H1 (cell line): ENCODE results near the gene GMEB1. TPM values are rescaled to one million over a fixed set of nuclear protein-coding genes. Genes with fewer than 3 reads are reported as not detected.

Experiments
- BCL11A ChIP-seq, 2 experiments: IDR thresholded peaks; one replicate each; pipeline ENCODE4 v1.6.1; 2011; ENCODE audit warnings: low read depth in 2 of 2, low read length in 2 of 2, mild to moderate bottlenecking in 2 of 2
- CHD1 ChIP-seq: IDR thresholded peaks from 2 replicates; pipeline ENCODE4 v1.6.1; 2012; ENCODE audit warnings: low read depth, low read length, improper control_type of control experiment
- GABPA ChIP-seq: IDR thresholded peaks from 2 replicates; pipeline ENCODE4 v1.6.1; 2011; ENCODE audit warnings: mild to moderate bottlenecking, low read length, moderate library complexity, borderline replicate concordance; ENCODE audit not compliant: insufficient read depth
- KDM5A ChIP-seq: fragments of 200-600 bp; IDR thresholded peaks from 2 replicates; pipeline ENCODE4 v1.7.1; 2012; ENCODE audit warnings: mild to moderate bottlenecking, low read length, inconsistent platforms, mixed read lengths
- MAFK ChIP-seq: IDR thresholded peaks from 2 replicates; pipeline ENCODE4 v1.6.1; 2012; ENCODE audit warnings: low read depth, mild to moderate bottlenecking, improper control_type of control experiment, low read length
- NRF1 ChIP-seq: IDR thresholded peaks from 2 replicates; pipeline ENCODE4 v1.6.1; 2011; ENCODE audit warnings: mild to moderate bottlenecking, low read depth, low read length, improper control_type of control experiment
- POLR2A ChIP-seq, 2 experiments: IDR thresholded peaks; 1 replicate in 1 of 2; 2 replicates in 1 of 2; pipeline ENCODE4 v1.6.1; 2011; ENCODE audit warnings: low read depth in 2 of 2, low read length in 2 of 2, mild to moderate bottlenecking in 2 of 2; ENCODE audit errors: control extremely low read depth in 1 of 2
- RBBP5 ChIP-seq: IDR thresholded peaks from 2 replicates; pipeline ENCODE4 v1.7.1; 2012; ENCODE audit warnings: low read depth, mild to moderate bottlenecking, inconsistent platforms, low read length, moderate library complexity, borderline replicate concordance
- RNF2 ChIP-seq: fragments of 200-900, 300-1000 bp; sonication (generic); IDR thresholded peaks from 2 replicates; pipeline ENCODE4 v1.7.1; 2016; ENCODE audit warnings: borderline replicate concordance, low read depth, mild to moderate bottlenecking, antibody characterized with exemption, low read length; ENCODE audit not compliant: poor library complexity, severe bottlenecking; ENCODE audit errors: missing control alignments
- SP1 ChIP-seq: IDR thresholded peaks from 2 replicates; pipeline ENCODE4 v1.6.1; 2011; ENCODE audit warnings: low read depth, low read length
- SUZ12 ChIP-seq: fragments of 200-600 bp; sonication (generic); IDR thresholded peaks from 2 replicates; pipeline ENCODE4 v1.6.1; 2012; ENCODE audit warnings: mild to moderate bottlenecking, inconsistent platforms, low read length, moderate library complexity, mixed read lengths
- TAF1 ChIP-seq: IDR thresholded peaks from 2 replicates; pipeline ENCODE4 v1.6.1; 2011; ENCODE audit warnings: mild to moderate bottlenecking, low read depth, low read length
- TEAD4 ChIP-seq: IDR thresholded peaks from 2 replicates; pipeline ENCODE4 v1.6.1; 2012; ENCODE audit warnings: low read depth, low read length, inconsistent platforms, mixed read lengths
- polyA plus RNA-seq, 7 experiments: library from polyadenylated mRNA; depleted of rRNA in 3 of 7; stranded (reverse) in 5 of 7; unstranded in 2 of 7; fragments of >200 nt in 5 of 7; fragments of 200-250 nt in 2 of 7; gene quantifications; 1 replicate in 5 of 7; 2 replicates in 1 of 7; 4 replicates in 1 of 7; pipeline versions ENCODE4 v1.2.1 to v1.2.3, GENCODE V29; 2011 to 2013; ENCODE audit warnings: missing spikeins in 2 of 7, mixed read lengths in 2 of 7
- total RNA-seq: library from RNA; stranded (reverse); fragmentation: NEBNext Ultra II Directional; extraction: Animal tissue kit (Norgen Biotek cat#: 25700); gene quantifications from 2 replicates; pipeline ENCODE4 v1.2.1, GENCODE V29; 2021
- TF ChIP-seq, protein P1 (sequence below): IDR thresholded peaks from 2 replicates; pipeline ENCODE4 v1.6.1; 2011; ENCODE audit warnings: low read length, improper control_type of control experiment

GMEB1 gene
- total and polyA plus RNA-seq, 2 of the 8 experiments (the other 6 are each of a cell fraction or from before 2014, with no cell fraction given), result 13.3 to 26.2 TPM

DNA sequence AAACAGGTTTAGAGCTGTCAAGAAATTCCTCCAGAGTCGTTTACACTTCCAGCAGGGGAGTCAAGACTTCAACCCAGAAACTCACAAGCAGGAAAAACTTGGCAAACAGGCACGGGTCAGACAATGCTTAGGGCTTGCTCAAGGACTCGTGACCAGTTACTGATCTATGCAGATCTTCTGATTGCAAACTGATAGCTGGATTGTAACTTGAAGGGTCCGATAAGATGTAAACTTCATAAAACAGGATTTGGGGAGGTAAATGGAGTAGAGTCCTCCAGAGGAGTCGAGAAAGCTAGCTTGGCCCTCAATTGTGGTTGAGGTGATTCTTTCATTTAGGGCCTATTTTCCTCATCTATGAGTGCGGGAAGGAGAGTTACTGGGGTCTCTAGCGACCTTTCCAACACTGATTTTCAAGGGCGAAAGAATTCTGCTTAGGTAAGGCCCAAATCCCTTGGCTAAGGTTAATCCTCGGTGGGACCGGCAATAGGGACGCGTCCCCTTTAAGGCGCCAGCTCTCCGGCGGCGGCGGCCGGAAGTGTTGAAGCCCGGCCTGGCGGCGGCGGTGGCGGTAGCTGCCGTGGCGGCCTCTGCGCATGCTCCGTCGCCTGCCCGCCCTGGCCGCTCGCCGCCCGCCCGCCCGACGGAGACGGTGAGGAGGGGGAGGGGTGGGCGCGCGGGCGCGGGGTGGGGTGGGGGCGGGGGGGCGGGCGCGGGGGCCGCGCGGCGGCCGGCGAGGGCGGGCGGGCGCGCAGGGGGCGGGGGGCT is at the start of gene GMEB1 (continued):
- no peak for TF ChIP-seq RNF2
- TF ChIP-seq MAFK, result no peak
- TF ChIP-seq NRF1, result peak; percentile 53
- TF ChIP-seq SP1, result no peak
- TF ChIP-seq, protein P1, sequence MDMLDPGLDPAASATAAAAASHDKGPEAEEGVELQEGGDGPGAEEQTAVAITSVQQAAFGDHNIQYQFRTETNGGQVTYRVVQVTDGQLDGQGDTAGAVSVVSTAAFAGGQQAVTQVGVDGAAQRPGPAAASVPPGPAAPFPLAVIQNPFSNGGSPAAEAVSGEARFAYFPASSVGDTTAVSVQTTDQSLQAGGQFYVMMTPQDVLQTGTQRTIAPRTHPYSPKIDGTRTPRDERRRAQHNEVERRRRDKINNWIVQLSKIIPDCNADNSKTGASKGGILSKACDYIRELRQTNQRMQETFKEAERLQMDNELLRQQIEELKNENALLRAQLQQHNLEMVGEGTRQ, result no peak
- TF ChIP-seq RBBP5, result no peak
- no peak for TF ChIP-seq SUZ12
- TF ChIP-seq CHD1, result no peak
- TF ChIP-seq GABPA, result no peak
- TF ChIP-seq KDM5A, result no peak
- TF ChIP-seq TEAD4, result no peak
- TF ChIP-seq BCL11A (IDR thresholded peaks at IDR 0.05; ENCODE audit: low read depth in 2 of 2, low read length in 2 of 2), result no peak
- peak in 1 of 2 experiments; percentile 23; a peak in 1 of 3 replicates for TF ChIP-seq POLR2A (IDR thresholded peaks at IDR 0.05; ENCODE audit: control extremely low read depth in 1 of 2, low read depth in 2 of 2, low read length in 2 of 2)
- TF ChIP-seq TAF1, result no peak
